A549 (cell line): Measurements from ENCODE around the gene IFIT1. TPM values are rescaled to one million over a fixed set of nuclear protein-coding genes. Genes with fewer than 3 reads are reported as not detected.

ENCODE experiments used
- ATAC-seq, 2 experiments: fragments of 200-7000 bp in 1 of 2; fragments of >200 bp in 1 of 2; cut with Nextera tagmentation in 1 of 2; cut with Tn5 transposase in 1 of 2; 3 replicates each; pipeline versions ENCODE4 v1.8.0 to v1.9.1; 2018 to 2020; ENCODE audit warnings: mild to moderate bottlenecking in 1 of 2, moderate library complexity in 1 of 2
- CTCF ChIA-PET: fragments of 300-600 bp; sonication (Branson Sonifier 250); formaldehyde crosslinking; extraction: SDS; loops from one replicate; lab custom pipeline; 2021; ENCODE audit warnings: antibody characterized with exemption, inconsistent platforms; lab: Yijun Ruan, JAX
- POLR2A ChIA-PET: fragments of 350-600 bp; formaldehyde crosslinking; extraction: SDS; loops from one replicate; lab custom pipeline; 2021; ENCODE audit warnings: antibody characterized with exemption, inconsistent platforms; lab: Yijun Ruan, JAX
- DNase-seq, 2 experiments: peaks; one replicate each; pipeline versions ENCODE4 v3.0.0 to v3.0.0-alpha.2; 2011 to 2016; ENCODE audit warnings: low read depth in 1 of 2, low spot score in 1 of 2
- FAIRE-seq: peaks from 2 replicates; lab custom pipeline; 2011; peaks lifted over from hg19 to GRCh38; lab: Jason Lieb, UNC
- H3K27ac ChIP-seq, 2 experiments: fragments of >200 bp; sonication (Bioruptor Twin); formaldehyde crosslinking; 3 replicates each; pipeline ENCODE4 v1.5.1; 2016 to 2017
- H3K4me1 ChIP-seq: fragments of >200 bp; sonication (Bioruptor Twin); formaldehyde crosslinking; 3 replicates; pipeline ENCODE4 v1.6.1; 2016
- H3K4me2 ChIP-seq: fragments of >200 bp; sonication (Bioruptor Twin); formaldehyde crosslinking; 3 replicates; pipeline ENCODE4 v1.6.1; 2016
- H3K4me3 ChIP-seq: fragments of >200 bp; sonication (Bioruptor Twin); formaldehyde crosslinking; 3 replicates; pipeline ENCODE4 v1.5.1; 2016
- H3K9me3 ChIP-seq: fragments of >200 bp; sonication (Bioruptor Twin); formaldehyde crosslinking; 3 replicates; pipeline ENCODE4 v1.6.1; 2016
- BHLHE40 ChIP-seq: IDR thresholded peaks from 2 replicates; pipeline ENCODE4 v1.6.1; 2012; ENCODE audit warnings: low read depth, low read length, inconsistent platforms
- CBX2 ChIP-seq: fragments of 200-600 bp; sonication (generic); IDR thresholded peaks from 2 replicates; pipeline ENCODE4 v1.6.1; 2016; ENCODE audit warnings: low read depth, mild to moderate bottlenecking, borderline replicate concordance
- CEBPB ChIP-seq, 2 experiments: fragments of >200 bp in 1 of 2; sonication (Bioruptor Twin) in 1 of 2; formaldehyde crosslinking in 1 of 2; IDR thresholded peaks; 2 replicates each; pipeline ENCODE4 v1.6.1; 2012 to 2016
- CHD2 ChIP-seq: fragments of 150-350 bp; IDR thresholded peaks from 2 replicates; pipeline ENCODE4 v1.6.1; 2014; ENCODE audit warnings: low read length; ENCODE audit not compliant: partially characterized antibody
- EHF ChIP-seq: fragments of 250-450 bp; sonication (Bioruptor Pico); IDR thresholded peaks from 2 replicates; pipeline ENCODE4 v1.5.0; 2020; ENCODE audit warnings: mild to moderate bottlenecking
- FOXS1 ChIP-seq: fragments of 250-450 bp; sonication (Bioruptor Pico); IDR thresholded peaks from 2 replicates; pipeline ENCODE4 v1.5.0; 2020; ENCODE audit warnings: mild to moderate bottlenecking, moderate library complexity
- HDAC2 ChIP-seq: fragments of 200-600 bp; sonication (generic); IDR thresholded peaks from 2 replicates; pipeline ENCODE4 v1.6.1; 2016
- HOXA7 ChIP-seq: fragments of 250-450 bp; sonication (Bioruptor Pico); IDR thresholded peaks from 2 replicates; pipeline ENCODE4 v1.5.0; 2020; ENCODE audit warnings: mild to moderate bottlenecking, moderate library complexity
- HOXB13 ChIP-seq: fragments of 250-450 bp; sonication (Bioruptor Pico); IDR thresholded peaks from 2 replicates; pipeline ENCODE4 v1.5.0; 2020; ENCODE audit warnings: low read depth, mild to moderate bottlenecking, moderate library complexity
- JUNB ChIP-seq: fragments of >200 bp; sonication (Bioruptor Twin); formaldehyde crosslinking; IDR thresholded peaks from 2 replicates; pipeline ENCODE4 v1.6.1; 2016
- KDM1A ChIP-seq: fragments of 200-600 bp; sonication (generic); IDR thresholded peaks from 2 replicates; pipeline ENCODE4 v1.6.1; 2016; ENCODE audit warnings: low read depth, mild to moderate bottlenecking
- KDM5A ChIP-seq: fragments of 200-600 bp; sonication (generic); IDR thresholded peaks from 2 replicates; pipeline ENCODE4 v1.6.1; 2016; ENCODE audit warnings: antibody characterized with exemption, mild to moderate bottlenecking
- MAFK ChIP-seq: fragments of 450-650 bp; IDR thresholded peaks from 2 replicates; pipeline ENCODE4 v1.6.1; 2014; ENCODE audit not compliant: partially characterized antibody
- MAZ ChIP-seq: fragments of 150-350 bp; IDR thresholded peaks from 2 replicates; pipeline ENCODE4 v1.6.1; 2014; ENCODE audit warnings: antibody characterized with exemption, low read depth, low read length, borderline replicate concordance
- NFE2L2 ChIP-seq: fragments of 150-350 bp; conservative IDR thresholded peaks from 2 replicates; pipeline ENCODE4 v1.6.1; 2014; ENCODE audit warnings: low read length
- NR3C1 ChIP-seq: fragments of >200 bp; sonication (Bioruptor Twin); formaldehyde crosslinking; IDR thresholded peaks from 3 replicates; pipeline ENCODE4 v1.6.1; 2017
- POLR2AphosphoS2 ChIP-seq: conservative IDR thresholded peaks from 2 replicates; pipeline ENCODE4 v1.6.1; 2012; ENCODE audit warnings: low read length, improper control_type of control experiment, inconsistent platforms
- RCOR1 ChIP-seq: fragments of 150-350 bp; IDR thresholded peaks from 2 replicates; pipeline ENCODE4 v1.6.1; 2014; ENCODE audit warnings: antibody characterized with exemption, low read length, low read depth
- RNF2 ChIP-seq: fragments of 200-600 bp; sonication (generic); IDR thresholded peaks from 2 replicates; pipeline ENCODE4 v1.6.1; 2016; ENCODE audit warnings: low read depth, mild to moderate bottlenecking, antibody characterized with exemption, moderate library complexity, borderline replicate concordance
- ZC3H11A ChIP-seq: fragments of 450-650 bp; IDR thresholded peaks from 2 replicates; pipeline ENCODE4 v1.6.1; 2014; ENCODE audit warnings: antibody characterized with exemption, mild to moderate bottlenecking
- WGBS: methylation state at CpG from one replicate; pipeline ENCODE4 v1.1.6; 2017; ENCODE audit errors: missing lambda C conversion rate; 5-methylcytosine and 5-hydroxymethylcytosine counted together
- polyA plus RNA-seq, 4 experiments: library from polyadenylated mRNA; depleted of rRNA in 3 of 4; stranded (reverse); fragments of >200 nt; fragmentation: RNase III in 1 of 4; extraction: RNeasy Plus Mini Kit Qiagen cat#74134 plus additional on column Dnase treatment in 1 of 4; gene quantifications; 2 replicates in 3 of 4; 3 replicates in 1 of 4; pipeline ENCODE4 v1.2.3, GENCODE V29; 2011 to 2017
- TF ChIP-seq, protein P1 (sequence below): fragments of >200 bp; sonication (Bioruptor Twin); formaldehyde crosslinking; IDR thresholded peaks from 3 replicates; pipeline ENCODE4 v1.5.1; 2016
- TF ChIP-seq, protein P2 (sequence below): IDR thresholded peaks from 2 replicates; pipeline ENCODE4 v1.6.1; 2012; ENCODE audit warnings: low read depth, borderline replicate concordance
- TF ChIP-seq, protein P3 (sequence below): fragments of >200 bp; sonication (Bioruptor Twin); formaldehyde crosslinking; IDR thresholded peaks from 2 replicates; pipeline ENCODE4 v1.6.1; 2016
- TF ChIP-seq, protein P4 (sequence below): IDR thresholded peaks from 2 replicates; pipeline ENCODE4 v1.6.1; 2012

Gene IFIT1
- polyA plus RNA-seq, 2 of the 4 experiments (the other 2 are of a cell fraction), result 2.5 to 2.8 TPM

DNA sequence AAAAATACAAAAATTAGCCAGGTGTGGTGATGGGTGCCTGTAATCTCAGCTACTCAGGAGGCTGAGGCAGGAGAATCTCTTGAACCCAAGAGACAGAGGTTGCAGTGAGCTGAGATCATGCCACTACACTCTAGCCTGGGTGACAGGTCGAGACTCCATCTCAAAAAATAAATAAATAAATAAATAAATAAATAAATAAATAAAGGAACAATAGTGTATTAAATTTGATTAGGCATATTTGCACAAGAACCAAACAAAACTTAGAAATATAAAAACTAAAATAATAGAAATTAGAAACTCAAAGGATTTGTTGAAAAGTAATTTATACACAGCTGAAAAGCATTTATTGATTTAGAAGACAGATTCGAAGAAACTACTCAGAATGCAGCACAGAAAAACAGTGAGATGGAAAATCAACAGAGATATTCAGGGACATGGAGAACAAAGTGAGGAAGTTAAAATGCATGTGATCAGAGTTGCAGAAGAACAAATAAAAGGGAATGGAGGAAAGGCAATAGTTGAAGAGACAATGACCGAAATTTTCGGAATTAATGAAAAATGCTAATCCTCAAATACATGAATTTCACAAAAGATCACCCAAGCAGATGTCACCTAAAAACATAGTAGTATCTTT, 46.9 kb upstream of the IFIT1 start:
- ChIA-PET CTCF (interaction anchor here (3.8 kb wide), 1 partner anchor 24 kb away, joined by 18 read pairs; no protein-coding TSS in a partner anchor), POLR2A (interaction anchor here (0.8 kb wide), 1 partner anchor 18 kb away, joined by 3 read pairs; the partner anchor contains the start of gene IFIT3)
- 88% methylated on average over 4 of the region's 4 CpGs for WGBS
- peak overlapping the region; percentile 51; the same call in 2 of the 3 replicates for H3K4me2 ChIP-seq
- FAIRE-seq (no peak), ATAC-seq (no peak), DNase-seq (no peak)
- H3K27ac ChIP-seq, result peak overlapping the region in 1 of 2 experiments; percentile 83; a peak in 2 of 6 replicates
- H3K4me3 ChIP-seq, result no peak overlapping the region
- H3K4me1 ChIP-seq, result peaks cover 35% of the 10 kb centered on the region
- no peak for TF ChIP-seq HOXB13 (CRISPR knock-in tag)
- no peak for TF ChIP-seq EHF (CRISPR knock-in tag)
- TF ChIP-seq KDM1A, result no peak
- TF ChIP-seq POLR2AphosphoS2, result no peak
- TF ChIP-seq, protein P1, sequence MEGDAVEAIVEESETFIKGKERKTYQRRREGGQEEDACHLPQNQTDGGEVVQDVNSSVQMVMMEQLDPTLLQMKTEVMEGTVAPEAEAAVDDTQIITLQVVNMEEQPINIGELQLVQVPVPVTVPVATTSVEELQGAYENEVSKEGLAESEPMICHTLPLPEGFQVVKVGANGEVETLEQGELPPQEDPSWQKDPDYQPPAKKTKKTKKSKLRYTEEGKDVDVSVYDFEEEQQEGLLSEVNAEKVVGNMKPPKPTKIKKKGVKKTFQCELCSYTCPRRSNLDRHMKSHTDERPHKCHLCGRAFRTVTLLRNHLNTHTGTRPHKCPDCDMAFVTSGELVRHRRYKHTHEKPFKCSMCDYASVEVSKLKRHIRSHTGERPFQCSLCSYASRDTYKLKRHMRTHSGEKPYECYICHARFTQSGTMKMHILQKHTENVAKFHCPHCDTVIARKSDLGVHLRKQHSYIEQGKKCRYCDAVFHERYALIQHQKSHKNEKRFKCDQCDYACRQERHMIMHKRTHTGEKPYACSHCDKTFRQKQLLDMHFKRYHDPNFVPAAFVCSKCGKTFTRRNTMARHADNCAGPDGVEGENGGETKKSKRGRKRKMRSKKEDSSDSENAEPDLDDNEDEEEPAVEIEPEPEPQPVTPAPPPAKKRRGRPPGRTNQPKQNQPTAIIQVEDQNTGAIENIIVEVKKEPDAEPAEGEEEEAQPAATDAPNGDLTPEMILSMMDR, result no peak
- TF ChIP-seq NR3C1, result no peak
- TF ChIP-seq CEBPB (IDR thresholded peaks at IDR 0.05), result no peak
- peak; percentile 66 for TF ChIP-seq ZC3H11A
- H3K9me3 ChIP-seq, result no peaks in the 10 kb centered on the region

DNA sequence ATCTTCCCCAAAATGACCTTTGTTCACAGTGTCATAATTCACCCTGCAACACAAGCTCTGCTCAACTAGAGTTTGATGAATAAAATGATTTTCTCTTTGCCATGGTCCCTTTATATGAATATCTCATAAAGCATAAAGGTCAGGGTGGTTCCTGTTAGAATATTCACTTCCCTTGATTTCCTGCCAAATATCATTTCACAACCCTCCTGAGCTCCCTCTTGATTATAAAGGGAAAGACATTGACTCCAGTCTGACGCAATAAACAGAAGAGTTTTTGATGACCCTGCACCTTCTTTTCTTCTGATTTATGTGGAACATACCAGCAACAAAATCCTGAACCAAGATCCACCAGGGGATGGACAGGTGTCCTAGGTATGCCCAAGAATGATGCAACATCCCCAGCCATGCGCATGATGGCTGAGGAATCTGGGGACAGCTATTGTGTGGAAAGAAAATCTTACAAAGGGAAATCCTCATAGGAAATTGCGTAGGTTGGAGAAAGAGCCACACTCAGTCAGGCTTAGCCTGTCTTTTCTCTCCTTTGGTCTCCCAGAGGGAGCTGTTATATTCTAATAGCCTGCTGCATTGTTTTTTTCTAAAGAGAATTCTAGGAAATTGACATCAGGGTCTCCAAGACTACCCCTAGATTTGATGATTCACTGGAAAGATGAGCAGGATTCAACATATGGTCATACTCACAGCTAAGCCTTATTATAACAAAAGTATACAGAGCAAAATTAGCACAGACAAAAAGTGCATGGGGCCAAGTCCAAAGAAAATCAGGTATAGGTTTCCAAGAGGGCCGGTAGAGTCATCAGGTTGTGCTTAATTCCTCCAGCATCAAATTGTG, 45.8 kb upstream of the IFIT1 start:
- Histone ChIP-seq H3K4me3 (no peak overlapping the region), H3K4me1 (peaks cover 47% of the 10 kb centered on the region), H3K4me2 (peak overlapping the region; percentile 51), H3K9me3 (no peaks in the 10 kb centered on the region), H3K27ac (peak overlapping the region; percentile 57 to 83)
- FAIRE-seq (no peak), DNase-seq (peak in 1 of 2 experiments; percentile 42), ATAC-seq (0 out of 6 replicates have a peak, but pooled peaks of 1 of the 2 experiments have one; percentile 21)
- CTCF ChIA-PET, result interaction anchor here (1.5 to 3.8 kb wide), 3 partner anchors 11 to 129 kb away, joined by 3 to 18 read pairs (median 4); no protein-coding TSS in a partner anchor
- TF ChIP-seq FOXS1 (CRISPR knock-in tag) (no peak), MAFK (peak; percentile 74), HOXA7 (CRISPR knock-in tag) (no peak), BHLHE40 (no peak), RNF2 (no peak), EHF (CRISPR knock-in tag) (no peak), HDAC2 (no peak), RCOR1 (no peak), JUNB (no peak), CEBPB (IDR thresholded peaks at IDR 0.05) (peak; percentile 76 to 92), NR3C1 (no peak), NFE2L2 (no peak), KDM5A (no peak), MAZ (no peak), POLR2AphosphoS2 (no peak), CHD2 (no peak), CBX2 (no peak)
- TF ChIP-seq, protein P2, sequence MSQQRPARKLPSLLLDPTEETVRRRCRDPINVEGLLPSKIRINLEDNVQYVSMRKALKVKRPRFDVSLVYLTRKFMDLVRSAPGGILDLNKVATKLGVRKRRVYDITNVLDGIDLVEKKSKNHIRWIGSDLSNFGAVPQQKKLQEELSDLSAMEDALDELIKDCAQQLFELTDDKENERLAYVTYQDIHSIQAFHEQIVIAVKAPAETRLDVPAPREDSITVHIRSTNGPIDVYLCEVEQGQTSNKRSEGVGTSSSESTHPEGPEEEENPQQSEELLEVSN, result no peak
- TF ChIP-seq, protein P3, sequence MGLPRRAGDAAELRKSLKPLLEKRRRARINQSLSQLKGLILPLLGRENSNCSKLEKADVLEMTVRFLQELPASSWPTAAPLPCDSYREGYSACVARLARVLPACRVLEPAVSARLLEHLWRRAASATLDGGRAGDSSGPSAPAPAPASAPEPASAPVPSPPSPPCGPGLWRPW, result peak; percentile 23; the same call in 1 of the 2 replicates
- TF ChIP-seq, protein P4, sequence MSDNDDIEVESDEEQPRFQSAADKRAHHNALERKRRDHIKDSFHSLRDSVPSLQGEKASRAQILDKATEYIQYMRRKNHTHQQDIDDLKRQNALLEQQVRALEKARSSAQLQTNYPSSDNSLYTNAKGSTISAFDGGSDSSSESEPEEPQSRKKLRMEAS, result no peak
- POLR2A ChIA-PET, result interaction anchor here (0.8 kb wide), 1 partner anchor 19 kb away, joined by 3 read pairs; the partner anchor contains the start of gene IFIT3
- WGBS, result 76% methylated on average over 4 of the region's 4 CpGs
